Caki2 (cell line): Measurements from ENCODE around the gene SHE. TPM values are rescaled to one million over a fixed set of nuclear protein-coding genes. Genes with fewer than 3 reads are reported as not detected.
A peak's percentile ranks its signal among the peaks of the same experiment; 100 is the strongest.

ENCODE experiments used
- DNase-seq: peaks from one replicate; pipeline ENCODE4 v3.0.0-alpha.2; 2015; ENCODE audit warnings: low read depth
- in situ Hi-C: cut with HindIII; loops from 2 replicates; pipeline ENCODE4 v1.10.0; 2016; ENCODE audit warnings: low sequenced_read_pairs, low pct_unique_long_range_greater_than_20kb, mixed read lengths
- total RNA-seq: library from RNA; depleted of rRNA; stranded (reverse); fragments of >200 nt; shearing (Covaris generic); gene quantifications from 2 replicates; pipeline ENCODE4 v1.2.3, GENCODE V29; 2014; ENCODE audit warnings: low replicate concordance

The SHE gene
- total RNA-seq, 1 experiment from 2014 or later, result not detected

- no peak for DNase-seq
- in situ Hi-C loops, result no loop called here
Observed at GRCh38 chr1:154460695-154461260, 41.4 kb downstream of the SHE start.

- DNase-seq, result no peak
- in situ Hi-C loops, result no loop called here
Observed at GRCh38 chr1:154459080-154459479, 43.1 kb downstream of the SHE start.

- DNase-seq, result no peak
- in situ Hi-C loops, result no loop called here
Observed at GRCh38 chr1:154456631-154457030, 45.6 kb downstream of the SHE start.

GRCh38 chr1:154454386-154455120, 47.7 kb downstream of the SHE start:
- in situ Hi-C loops, result no loop called here
- no peak for DNase-seq

- in situ Hi-C loops, result no loop called here
- no peak for DNase-seq
Observed at GRCh38 chr1:154453574-154454352, 48.4 kb downstream of the SHE start.

- in situ Hi-C loops, result no loop called here
- no peak for DNase-seq
Observed at GRCh38 chr1:154453161-154453560, 49.1 kb downstream of the SHE start.

GRCh38 chr1:154448331-154448811, 53.8 kb downstream of the SHE start:
- DNase-seq, result no peak
- in situ Hi-C loops, result no loop called here

- DNase-seq, result no peak
- in situ Hi-C loops, result no loop called here
Observed at GRCh38 chr1:154446789-154447188, 55.4 kb downstream of the SHE start.

GRCh38 chr1:154446292-154446691, 55.9 kb downstream of the SHE start:
- DNase-seq, result no peak

GRCh38 chr1:154445040-154445472, 57.2 kb downstream of the SHE start:
- in situ Hi-C loops, result no loop called here
- peak; percentile 53 for DNase-seq

More at GRCh38 chr1:154446292-154446691, 55.9 kb downstream of the SHE start:
- in situ Hi-C loops, result no loop called here

GRCh38 chr1:154443274-154444013, 58.8 kb downstream of the SHE start:
- no peak for DNase-seq
- in situ Hi-C loops, result no loop called here

GRCh38 chr1:154442006-154442740, 60.0 kb downstream of the SHE start:
- no peak for DNase-seq
- in situ Hi-C loops, result no loop called here

GRCh38 chr1:154441241-154441888, 60.8 kb downstream of the SHE start:
- in situ Hi-C loops, result no loop called here
- DNase-seq, result no peak

- in situ Hi-C loops, result no loop called here
- DNase-seq, result no peak
Observed at GRCh38 chr1:154440036-154440804, 62.0 kb downstream of the SHE start.

GRCh38 chr1:154436433-154436832, 65.8 kb downstream of the SHE start:
- in situ Hi-C loops, result no loop called here
- DNase-seq, result no peak

- DNase-seq, result no peak
- in situ Hi-C loops, result no loop called here
Observed at GRCh38 chr1:154435599-154436200, 66.5 kb downstream of the SHE start.
